Measurements from ENCODE around the gene COL4A2. TPM values are rescaled to one million over a fixed set of nuclear protein-coding genes. Genes with fewer than 3 reads are reported as not detected.
A peak's percentile ranks its signal among the peaks of the same experiment; 100 is the strongest.

Gene COL4A2
- total and polyA plus RNA-seq, 7 experiments from 2014 or later, result 0.05 TPM; not detected in 6

DNA sequence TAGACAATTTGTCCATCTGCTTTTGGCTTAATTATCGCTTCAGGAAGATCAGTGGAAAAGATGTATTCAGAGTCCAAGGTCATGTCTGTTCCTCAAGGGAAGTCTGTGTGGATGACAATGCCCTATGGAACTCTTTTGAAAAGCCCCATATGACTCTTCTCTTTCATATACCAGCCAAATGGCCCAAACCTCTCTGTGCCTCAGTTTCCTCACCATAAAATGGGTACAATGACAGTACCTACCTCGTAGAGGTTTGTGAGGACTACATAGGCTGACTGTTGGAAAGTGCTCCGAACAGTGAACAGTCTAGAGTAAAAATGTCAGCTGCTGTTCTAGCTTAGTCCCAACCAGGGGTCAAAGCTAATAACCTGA lies 104.6 kb downstream of the COL4A2 start:
- H3K36me3 ChIP-seq (ENCODE audit: control insufficient read depth in 2 of 3, insufficient read depth in 3 of 3, low read length in 3 of 3), result no peaks in the 10 kb centered on the region
- intact Hi-C loops (cut with micrococcal nuclease), result loop anchor here in 1 of 2 donors (1.0 kb wide), 1 partner anchor 189 kb away; no protein-coding TSS in a partner anchor
- H3K27ac ChIP-seq (ENCODE audit: low read depth, low read length), result no peak overlapping the region
- peaks cover 0 to 9% of the 10 kb centered on the region in 2 donors for H3K27me3 ChIP-seq (ENCODE audit: control insufficient read depth in 2 of 2, insufficient read depth in 2 of 2, low read length in 2 of 2)
- ATAC-seq, result no peak
- no peak for DNase-seq
- no peaks in the 10 kb centered on the region for H3K9me3 ChIP-seq (ENCODE audit: control insufficient read depth in 2 of 3, low read length in 3 of 3)
- ChIA-PET POLR2A (no interaction called here), CTCF (interaction anchor here (0.7 to 3.4 kb wide), 8 partner anchors 9 to 1448 kb away, joined by 3 to 31 read pairs (median 3); no protein-coding TSS in a partner anchor)
- H3K27me3 Mint-ChIP-seq, result peaks cover 67 to 79% (median 75%) of the 10 kb centered on the region in 5 donors
- peaks cover 0 to 5% (median 0%) of the 10 kb centered on the region in 11 donors for H3K9me3 Mint-ChIP-seq
- no peaks in the 10 kb centered on the region for H3K4me1 ChIP-seq (ENCODE audit: control insufficient read depth in 2 of 2, insufficient read depth in 2 of 2, low read length in 2 of 2)
- no peak overlapping the region for H3K4me3 Mint-ChIP-seq
- peaks cover 0 to 11% (median 4%) of the 10 kb centered on the region in 7 donors for H3K4me1 Mint-ChIP-seq
- H3K27ac Mint-ChIP-seq, result no peak overlapping the region
- H3K36me3 Mint-ChIP-seq, result peaks cover 0 to 5% (median 0%) of the 10 kb centered on the region in 5 donors
- no peak overlapping the region for H3K4me3 ChIP-seq (ENCODE audit: low read length)

DNA sequence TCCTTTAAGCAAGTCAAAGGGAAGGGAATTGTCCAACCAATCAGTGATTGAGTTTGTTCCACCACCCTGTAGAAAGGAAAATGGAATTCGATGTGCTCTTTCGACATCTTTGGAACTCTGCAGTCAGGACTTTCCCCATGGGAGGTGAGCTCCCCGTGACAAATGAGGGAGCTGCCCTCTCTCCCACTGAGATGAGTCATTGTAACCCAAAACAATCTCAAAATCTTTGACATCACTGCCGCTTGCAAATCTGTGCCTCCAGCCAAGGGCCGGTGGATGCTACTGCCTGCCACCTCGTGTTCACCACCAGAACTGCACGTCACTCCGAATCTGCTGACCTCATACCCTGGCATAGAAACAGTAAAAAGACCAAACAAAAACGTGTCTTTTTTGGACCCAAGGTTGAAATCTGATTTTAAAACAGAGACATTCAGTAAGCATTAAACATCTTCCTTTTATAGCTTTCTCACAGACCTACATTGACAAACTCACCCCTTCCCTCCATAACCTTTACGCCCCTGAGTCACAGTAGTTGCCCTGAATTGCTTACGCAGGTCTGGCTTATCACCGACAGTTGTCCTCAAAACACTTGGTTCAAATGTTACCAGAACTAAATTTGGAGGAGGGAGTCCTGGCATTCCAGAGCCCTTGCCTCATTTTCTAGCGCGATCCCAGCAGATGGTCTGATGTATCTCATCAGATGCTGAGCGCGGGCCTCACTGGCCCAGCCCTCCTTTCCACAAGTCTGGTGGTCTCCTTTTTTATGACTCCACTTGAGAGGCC lies 105.2 kb downstream of the COL4A2 start:
- ChIA-PET CTCF (interaction anchor here (0.7 to 3.4 kb wide), 7 partner anchors 8 to 1449 kb away, joined by 3 to 31 read pairs (median 3); no protein-coding TSS in a partner anchor), POLR2A (no interaction called here)
- intact Hi-C loops (cut with micrococcal nuclease), result loop anchor here in 1 of 2 donors (1.0 kb wide), 1 partner anchor 190 kb away; no protein-coding TSS in a partner anchor
- Histone ChIP-seq H3K4me3 (ENCODE audit: low read length) (no peak overlapping the region), H3K27me3 (ENCODE audit: control insufficient read depth in 2 of 2, insufficient read depth in 2 of 2, low read length in 2 of 2) (peaks cover 0 to 9% of the 10 kb centered on the region in 2 donors), H3K9me3 (ENCODE audit: control insufficient read depth in 2 of 3, low read length in 3 of 3) (no peaks in the 10 kb centered on the region), H3K4me1 (ENCODE audit: control insufficient read depth in 2 of 2, insufficient read depth in 2 of 2, low read length in 2 of 2) (no peaks in the 10 kb centered on the region), H3K36me3 (ENCODE audit: control insufficient read depth in 2 of 3, insufficient read depth in 3 of 3, low read length in 3 of 3) (no peaks in the 10 kb centered on the region), H3K27ac (ENCODE audit: low read depth, low read length) (no peak overlapping the region)
- Mint-ChIP-seq H3K27me3 (peaks cover 66 to 79% (median 73%) of the 10 kb centered on the region in 5 donors), H3K9me3 (peaks cover 0 to 5% (median 0%) of the 10 kb centered on the region in 11 donors), H3K36me3 (peaks cover 0 to under 1% (median 0%) of the 10 kb centered on the region in 5 donors), H3K4me1 (peaks cover 0 to 7% (median 4%) of the 10 kb centered on the region in 7 donors), H3K4me3 (no peak overlapping the region), H3K27ac (peak overlapping the region in 1 of 9 donors; percentile 37)
- DNase-seq (peak; percentile 9 to 62 (median 43)), ATAC-seq (peak; percentile 89)

DNA sequence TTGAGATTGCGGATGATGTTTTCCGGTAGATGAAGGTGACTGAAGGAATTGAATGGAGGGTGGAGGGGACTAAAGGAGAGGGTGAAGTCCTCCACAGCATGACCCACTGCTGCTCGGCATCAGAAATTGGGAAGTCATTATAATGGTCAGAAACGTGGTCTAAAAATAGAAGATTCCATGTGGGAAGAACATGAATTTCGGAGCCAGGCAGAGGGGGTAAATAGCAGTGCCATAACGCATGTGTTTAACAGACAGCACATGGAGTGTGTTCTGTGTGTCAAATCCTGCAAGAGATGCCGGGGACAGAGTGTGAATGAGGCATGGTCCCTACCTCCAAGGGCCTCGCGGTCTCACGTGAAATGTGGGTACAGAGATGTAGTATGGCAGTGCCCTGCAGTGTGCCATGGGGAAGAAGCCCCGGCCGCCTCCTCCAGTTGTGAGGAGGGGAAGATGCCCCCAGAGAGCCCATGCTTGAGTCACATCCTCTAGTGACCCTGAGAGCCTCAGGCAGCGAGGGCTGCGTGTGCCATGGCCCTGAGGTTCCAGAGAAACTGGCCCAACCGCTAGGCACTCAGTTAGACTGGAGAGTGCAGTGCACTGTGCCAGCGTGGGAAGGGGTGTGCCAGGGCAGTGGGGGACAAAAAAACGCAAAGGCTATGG lies 106.1 kb downstream of the COL4A2 start:
- peaks cover 0 to 7% (median 0%) of the 10 kb centered on the region in 7 donors for H3K4me1 Mint-ChIP-seq
- DNase-seq (no peak), ATAC-seq (no peak)
- ChIA-PET CTCF (interaction anchor here (1.3 to 3.4 kb wide), 3 partner anchors 8 to 190 kb away, joined by 3 to 31 read pairs (median 4); no protein-coding TSS in a partner anchor), POLR2A (no interaction called here)
- Histone ChIP-seq H3K27ac (ENCODE audit: low read depth, low read length) (no peak overlapping the region), H3K4me1 (ENCODE audit: control insufficient read depth in 2 of 2, insufficient read depth in 2 of 2, low read length in 2 of 2) (no peaks in the 10 kb centered on the region), H3K36me3 (ENCODE audit: control insufficient read depth in 2 of 3, insufficient read depth in 3 of 3, low read length in 3 of 3) (no peaks in the 10 kb centered on the region), H3K9me3 (ENCODE audit: control insufficient read depth in 2 of 3, low read length in 3 of 3) (no peaks in the 10 kb centered on the region), H3K27me3 (ENCODE audit: control insufficient read depth in 2 of 2, insufficient read depth in 2 of 2, low read length in 2 of 2) (peaks cover 0 to 9% of the 10 kb centered on the region in 2 donors), H3K4me3 (ENCODE audit: low read length) (no peak overlapping the region)
- H3K4me3 Mint-ChIP-seq, result no peak overlapping the region
- H3K36me3 Mint-ChIP-seq, result no peaks in the 10 kb centered on the region
- H3K9me3 Mint-ChIP-seq, result peaks cover 0 to 5% (median 0%) of the 10 kb centered on the region in 11 donors
- no peak overlapping the region for H3K27ac Mint-ChIP-seq
- intact Hi-C loops (cut with micrococcal nuclease), result no loop called here
- H3K27me3 Mint-ChIP-seq, result peaks cover 65 to 81% (median 76%) of the 10 kb centered on the region in 5 donors

GRCh38 chr13:110413676-110414040 lies 106.6 kb downstream of the COL4A2 start:
- Histone ChIP-seq H3K4me3 (ENCODE audit: low read length) (no peak overlapping the region), H3K9me3 (ENCODE audit: control insufficient read depth in 2 of 3, low read length in 3 of 3) (no peaks in the 10 kb centered on the region), H3K36me3 (ENCODE audit: control insufficient read depth in 2 of 3, insufficient read depth in 3 of 3, low read length in 3 of 3) (no peaks in the 10 kb centered on the region), H3K27ac (ENCODE audit: low read depth, low read length) (no peak overlapping the region), H3K4me1 (ENCODE audit: control insufficient read depth in 2 of 2, insufficient read depth in 2 of 2, low read length in 2 of 2) (no peaks in the 10 kb centered on the region), H3K27me3 (ENCODE audit: control insufficient read depth in 2 of 2, insufficient read depth in 2 of 2, low read length in 2 of 2) (peaks cover 0 to 14% of the 10 kb centered on the region in 2 donors)
- no peaks in the 10 kb centered on the region for H3K36me3 Mint-ChIP-seq
- peaks cover 69 to 86% (median 81%) of the 10 kb centered on the region in 5 donors for H3K27me3 Mint-ChIP-seq
- no peak overlapping the region for H3K27ac Mint-ChIP-seq
- ATAC-seq (no peak), DNase-seq (no peak)
- no peak overlapping the region for H3K4me3 Mint-ChIP-seq
- H3K9me3 Mint-ChIP-seq, result peaks cover 0 to 3% (median 0%) of the 10 kb centered on the region in 11 donors
- peaks cover 0 to 7% (median 0%) of the 10 kb centered on the region in 7 donors for H3K4me1 Mint-ChIP-seq
- ChIA-PET POLR2A (no interaction called here), CTCF (no interaction called here)
- intact Hi-C loops (cut with micrococcal nuclease), result no loop called here

DNA sequence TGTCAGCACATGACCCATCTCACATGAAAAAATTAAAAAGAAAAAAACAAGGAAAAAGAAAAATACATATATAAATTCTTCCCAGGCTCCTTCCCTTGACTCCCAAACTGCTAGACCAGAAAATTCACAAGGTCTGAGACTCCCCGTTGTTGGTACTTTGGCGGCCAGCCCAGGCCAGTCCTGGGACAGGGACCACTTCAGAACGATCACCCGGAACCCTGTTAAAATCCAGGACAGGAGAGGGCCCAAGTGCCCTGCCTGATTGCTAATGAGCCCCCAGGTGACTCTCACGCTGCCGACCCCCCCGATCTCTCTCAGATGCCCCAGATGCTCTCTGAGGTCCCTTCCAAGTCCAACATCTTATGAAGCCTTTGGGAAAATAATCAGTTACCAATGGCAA lies 107.2 kb downstream of the COL4A2 start:
- H3K27ac Mint-ChIP-seq, result no peak overlapping the region
- peaks cover 0 to 7% (median 0%) of the 10 kb centered on the region in 7 donors for H3K4me1 Mint-ChIP-seq
- DNase-seq (no peak), ATAC-seq (no peak)
- Histone ChIP-seq H3K27me3 (ENCODE audit: control insufficient read depth in 2 of 2, insufficient read depth in 2 of 2, low read length in 2 of 2) (peaks cover 0 to 20% of the 10 kb centered on the region in 2 donors), H3K4me1 (ENCODE audit: control insufficient read depth in 2 of 2, insufficient read depth in 2 of 2, low read length in 2 of 2) (no peaks in the 10 kb centered on the region), H3K36me3 (ENCODE audit: control insufficient read depth in 2 of 3, insufficient read depth in 3 of 3, low read length in 3 of 3) (no peaks in the 10 kb centered on the region), H3K9me3 (ENCODE audit: control insufficient read depth in 2 of 3, low read length in 3 of 3) (no peaks in the 10 kb centered on the region), H3K27ac (ENCODE audit: low read depth, low read length) (no peak overlapping the region), H3K4me3 (ENCODE audit: low read length) (no peak overlapping the region)
- no peaks in the 10 kb centered on the region for H3K36me3 Mint-ChIP-seq
- H3K27me3 Mint-ChIP-seq, result peaks cover 72 to 90% (median 85%) of the 10 kb centered on the region in 5 donors
- peaks cover 0 to 2% (median 0%) of the 10 kb centered on the region in 11 donors for H3K9me3 Mint-ChIP-seq
- H3K4me3 Mint-ChIP-seq, result no peak overlapping the region
- CTCF ChIA-PET, result no interaction called here
- POLR2A ChIA-PET, result no interaction called here
- intact Hi-C loops (cut with micrococcal nuclease), result no loop called here

DNA sequence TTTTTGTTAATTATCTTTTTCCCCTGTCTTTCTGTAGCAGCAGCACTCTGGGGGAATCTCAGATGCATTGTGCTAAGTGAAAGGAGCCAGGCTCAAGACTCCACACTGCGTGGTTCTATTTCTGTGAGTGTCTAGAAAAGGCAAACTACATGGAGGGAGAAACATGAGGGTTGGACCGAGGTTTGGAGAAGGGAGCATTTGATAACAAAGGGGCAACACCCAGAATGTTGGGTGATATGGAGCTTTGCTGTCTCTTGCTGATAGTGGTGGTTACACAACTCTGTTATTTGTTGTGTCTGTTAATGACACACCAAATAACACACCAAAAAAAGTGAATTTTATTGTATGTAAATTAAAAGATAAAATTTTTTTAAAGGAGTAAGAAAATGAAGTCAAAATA lies 107.8 kb downstream of the COL4A2 start:
- Histone ChIP-seq H3K27me3 (ENCODE audit: control insufficient read depth in 2 of 2, insufficient read depth in 2 of 2, low read length in 2 of 2) (peaks cover 0 to 26% of the 10 kb centered on the region in 2 donors), H3K9me3 (ENCODE audit: control insufficient read depth in 2 of 3, low read length in 3 of 3) (no peaks in the 10 kb centered on the region), H3K4me1 (ENCODE audit: control insufficient read depth in 2 of 2, insufficient read depth in 2 of 2, low read length in 2 of 2) (no peaks in the 10 kb centered on the region), H3K4me3 (ENCODE audit: low read length) (no peak overlapping the region), H3K27ac (ENCODE audit: low read depth, low read length) (no peak overlapping the region), H3K36me3 (ENCODE audit: control insufficient read depth in 2 of 3, insufficient read depth in 3 of 3, low read length in 3 of 3) (no peaks in the 10 kb centered on the region)
- Mint-ChIP-seq H3K4me3 (no peak overlapping the region), H3K27me3 (peaks cover 73 to 91% (median 86%) of the 10 kb centered on the region in 5 donors), H3K9me3 (peaks cover 0 to 2% (median 0%) of the 10 kb centered on the region in 11 donors), H3K27ac (no peak overlapping the region), H3K4me1 (peaks cover 0 to 7% (median 0%) of the 10 kb centered on the region in 7 donors), H3K36me3 (no peaks in the 10 kb centered on the region)
- POLR2A ChIA-PET, result no interaction called here
- no peak for ATAC-seq
- DNase-seq, result no peak
- intact Hi-C loops (cut with micrococcal nuclease), result no loop called here
- CTCF ChIA-PET, result no interaction called here
